HG03097 (cell line): ENCODE measurements around the gene ERBB4.

ENCODE experiments used
- ATAC-seq: cut with Tn5 transposase; IDR thresholded peaks from one replicate; pipeline ENCODE4 v1.9.1; 2021; ENCODE audit not compliant: unreplicated experiment, low FRiP score

ERBB4 gene

DNA sequence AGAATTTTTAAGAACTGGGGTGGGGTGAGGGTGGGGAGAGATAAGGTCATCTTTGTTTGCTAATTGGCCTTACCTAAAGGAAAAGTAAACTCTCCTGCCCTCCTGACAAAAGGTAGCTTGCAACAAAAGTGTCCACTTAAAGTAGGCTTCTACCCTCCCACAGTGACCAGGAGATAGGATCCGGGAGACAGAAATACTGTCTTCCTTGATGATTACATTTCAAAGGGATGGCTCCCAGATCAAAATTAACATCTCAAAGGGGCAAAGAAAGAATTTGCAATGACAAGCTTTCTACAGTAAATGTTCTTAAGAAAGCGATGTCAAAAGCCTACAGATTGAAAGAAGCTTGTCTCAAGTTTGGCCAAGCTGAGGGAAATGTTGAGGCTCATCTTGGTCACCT is 1206.9 kb downstream of the ERBB4 start:
- ATAC-seq, result no peak

DNA sequence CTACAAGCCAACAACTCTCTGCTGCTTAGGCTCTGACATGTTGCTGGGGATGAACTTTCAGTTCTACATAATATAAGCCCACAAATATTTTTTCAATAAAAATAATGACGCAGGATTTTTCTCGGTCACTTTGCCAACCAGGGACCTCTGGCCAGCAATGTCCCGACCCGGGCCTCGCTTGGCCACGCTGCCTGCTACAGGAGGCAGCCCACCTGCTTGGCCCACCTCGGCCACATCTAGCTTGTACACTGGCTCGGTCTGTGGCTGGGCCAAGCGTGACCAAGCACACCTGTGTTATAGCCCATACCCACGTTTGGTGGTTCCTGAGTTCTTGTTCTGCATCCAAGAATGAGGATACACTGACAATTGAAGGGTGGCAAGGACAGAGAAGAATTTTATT is 1208.7 kb downstream of the ERBB4 start:
- no peak for ATAC-seq

DNA sequence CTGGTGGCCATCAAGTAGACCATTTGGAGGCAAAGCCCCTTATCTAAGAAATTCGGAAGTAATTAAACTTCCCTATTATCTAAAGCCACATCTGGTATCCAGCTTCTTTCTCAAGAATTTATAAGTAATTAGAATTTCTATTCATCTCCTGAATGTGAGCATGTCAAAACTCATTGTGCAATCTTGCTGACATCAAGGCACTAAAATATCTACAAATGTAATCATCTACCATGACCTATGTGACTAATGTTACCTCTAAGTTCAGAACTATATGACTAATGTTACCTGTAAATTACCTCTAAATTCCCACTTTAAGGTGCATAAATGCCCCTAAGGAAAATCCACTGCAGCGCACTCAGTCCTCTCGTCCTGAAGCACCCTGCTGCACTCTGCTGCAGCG is 1209.2 kb downstream of the ERBB4 start:
- no peak for ATAC-seq

DNA sequence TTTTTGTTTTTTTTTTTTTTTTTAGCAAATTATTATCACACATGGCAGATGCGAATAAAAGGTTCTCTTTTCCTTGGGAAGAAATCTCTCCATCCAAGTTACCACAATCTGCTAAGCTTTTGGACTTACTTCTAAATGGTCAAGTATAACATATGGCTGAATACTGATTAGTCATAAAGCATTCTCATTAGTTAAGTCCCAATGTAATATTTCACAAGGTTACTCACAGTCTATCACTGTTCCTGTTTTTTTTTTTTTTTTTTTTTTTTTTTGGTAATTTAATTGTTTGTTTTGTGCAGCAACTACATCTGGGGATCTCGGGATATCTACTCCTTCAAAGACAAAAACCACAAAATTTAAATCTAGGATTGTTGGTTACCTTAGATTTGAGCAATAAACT is 1210.5 kb downstream of the ERBB4 start:
- no peak for ATAC-seq
